Measurements from ENCODE around the gene GRIFIN.
A peak's percentile ranks its signal among the peaks of the same experiment; 100 is the strongest.

GRCh38 chr7:2477447-2478398, 1.5 kb upstream of the GRIFIN start:
- TF ChIP-seq CTCF (IDR thresholded peaks at IDR 0.05) (peak; percentile 47 to 81 (median 69)), POLR2A (IDR thresholded peaks at IDR 0.05) (no peak)
